Pancreas (tissue), 10 donors: ENCODE results near the gene VASH2. TPM values are rescaled to one million over a fixed set of nuclear protein-coding genes. Genes with fewer than 3 reads are reported as not detected.

Source experiments
- ATAC-seq, 4 donors: fragments of 200-7000 bp; cut with Tn5 transposase; one replicate each; pipeline versions ENCODE4 v1.8.0 to v1.9.1; 2020; ENCODE audit warnings: mild to moderate bottlenecking in 4 of 4, moderate library complexity in 4 of 4
- DNase-seq, 6 donors: peaks; one replicate each; pipeline ENCODE4 v3.0.0-alpha.2; 2020
- FAIRE-seq: peaks from 2 replicates; lab custom pipeline; 2012; peaks lifted over from hg19 to GRCh38; lab: Jason Lieb, UNC
- H3K27ac ChIP-seq, 4 donors: fragments of 200-600 bp; sonication (generic); 1 replicate in 3 of 4; 2 replicates in 1 of 4; pipeline versions ENCODE4 v1.5.0 to v1.8.0; 2020
- H3K27me3 ChIP-seq, 4 donors: fragments of 200-600 bp; one replicate each; pipeline ENCODE4 v1.8.0; 2021
- H3K36me3 ChIP-seq, 3 donors: fragments of 200-600 bp; sonication (generic) in 1 of 3; one replicate each; pipeline versions ENCODE4 v1.5.0 to v1.8.0; 2020 to 2021
- H3K4me1 ChIP-seq, 3 donors: fragments of 200-600 bp; one replicate each; pipeline ENCODE4 v1.8.0; 2021
- H3K4me3 ChIP-seq, 4 donors: fragments of 200-600 bp; sonication (generic) in 2 of 4; one replicate each; pipeline versions ENCODE4 v1.5.0 to v1.8.0; 2020 to 2021
- H3K9me3 ChIP-seq, 4 donors: fragments of 200-600 bp; one replicate each; pipeline ENCODE4 v1.8.0; 2021
- CTCF ChIP-seq, 4 donors: fragments of 200-600 bp; sonication (generic) in 3 of 4; IDR thresholded peaks; one replicate each; pipeline versions ENCODE4 v1.5.0 to v1.8.0; 2021; ENCODE audit warnings: antibody characterized with exemption in 4 of 4
- WGBS, 2 donors: extraction: QIAGEN DNeasy Blood & Tissue Kit; methylation state at CpG; one replicate each; pipeline ENCODE4 v1.1.7; 2013; 5-methylcytosine and 5-hydroxymethylcytosine counted together
- intact Hi-C, 3 donors: fragments of 100-400 bp; cut with DNase I; formaldehyde crosslinking; loops; one replicate each; pipeline versions ENCODE4 v1.11.1 to v1.14.2; 2022
- polyA plus RNA-seq, 2 donors: library from polyadenylated mRNA; stranded (reverse); fragments of 200-250 nt; gene quantifications; one replicate each; pipeline ENCODE4 v1.2.3, GENCODE V29; 2013
- total RNA-seq, 6 donors: library from RNA; stranded (reverse); fragmentation: NEBNext Ultra II Directional in 4 of 6; extraction: Animal tissue kit (Norgen Biotek cat#: 25700) in 4 of 6; gene quantifications; one replicate each; pipeline versions ENCODE4 v1.2.1 to v1.2.4, GENCODE V29; 2021 to 2023
- donor health status: healthy with polysubstance abuse.
- donor health status: DM: no; HTN: no; CAD: no; lungs with moderate emphysema.
- donor health status: DM: no; HTN: no; CAD: no.
- donor health status: control.
- donor health status: control.
- donor health status: Bipolar disorder and iron deficiency.
- donor health status: DM: yes; HTN: yes; CAD: no.
- donor health status: DM: no; HTN: no; CAD: no.
- donor health status: DM: no; HTN: no; CAD: no.
- donor health status: DM: yes; HTN: yes; CAD: no.

The VASH2 gene
- total and polyA plus RNA-seq, 8 donors: 0.15 to 1.9 (median 0.52) TPM; not detected in 1

GRCh38 chr1:212918824-212919223, 31.5 kb upstream of the VASH2 start:
- H3K36me3 ChIP-seq: no peaks in the 10 kb centered on the region
- H3K4me3 ChIP-seq: no peak overlapping the region
- no peaks in the 10 kb centered on the region for H3K9me3 ChIP-seq
- no peaks in the 10 kb centered on the region for H3K4me1 ChIP-seq
- TF ChIP-seq CTCF (IDR thresholded peaks at IDR 0.05): no peak
- H3K27me3 ChIP-seq: no peaks in the 10 kb centered on the region
- no peak for FAIRE-seq
- no peak for ATAC-seq
- H3K27ac ChIP-seq: no peak overlapping the region
- no peak for DNase-seq
- 64 to 68% methylated on average over 2 of the region's 2 CpGs for WGBS, 2 donors
- intact Hi-C loops: no loop called here

GRCh38 chr1:212920246-212920645, 30.1 kb upstream of the VASH2 start:
- Histone ChIP-seq H3K27me3 (no peaks in the 10 kb centered on the region), H3K9me3 (no peaks in the 10 kb centered on the region), H3K36me3 (no peaks in the 10 kb centered on the region), H3K27ac (no peak overlapping the region), H3K4me1 (no peaks in the 10 kb centered on the region), H3K4me3 (no peak overlapping the region)
- WGBS, 2 donors: 56 to 62% methylated on average over 7 of the region's 7 CpGs
- intact Hi-C loops: no loop called here
- ATAC-seq: no peak
- DNase-seq: no peak
- no peak for FAIRE-seq
- TF ChIP-seq CTCF (IDR thresholded peaks at IDR 0.05): no peak

- FAIRE-seq (no peak), DNase-seq (no peak), ATAC-seq (no peak)
- intact Hi-C loops: no loop called here
- Histone ChIP-seq H3K4me3 (no peak overlapping the region), H3K36me3 (no peaks in the 10 kb centered on the region), H3K27me3 (no peaks in the 10 kb centered on the region), H3K4me1 (no peaks in the 10 kb centered on the region), H3K27ac (no peak overlapping the region), H3K9me3 (no peaks in the 10 kb centered on the region)
- WGBS, 2 donors: 49 to 54% methylated on average over 6 of the region's 6 CpGs
- no peak for TF ChIP-seq CTCF (IDR thresholded peaks at IDR 0.05)
These were observed 29.4 kb upstream of the VASH2 start for GRCh38 chr1:212920896-212921295.

- no peak for FAIRE-seq
- no peak for TF ChIP-seq CTCF (IDR thresholded peaks at IDR 0.05)
- Histone ChIP-seq H3K4me1 (no peaks in the 10 kb centered on the region), H3K27me3 (no peaks in the 10 kb centered on the region), H3K9me3 (no peaks in the 10 kb centered on the region), H3K4me3 (no peak overlapping the region), H3K27ac (no peak overlapping the region), H3K36me3 (no peaks in the 10 kb centered on the region)
- 56 to 66% methylated on average over 5 of the region's 5 CpGs for WGBS, 2 donors
- intact Hi-C loops: no loop called here
- ATAC-seq: no peak
- DNase-seq: no peak
These were observed 28.3 kb upstream of the VASH2 start for GRCh38 chr1:212922016-212922415.

- H3K4me3 ChIP-seq: no peak overlapping the region
- no peak for TF ChIP-seq CTCF (IDR thresholded peaks at IDR 0.05)
- ATAC-seq: no peak
These were observed 24.0 kb upstream of the VASH2 start for GRCh38 chr1:212926372-212926771.

More at GRCh38 chr1:212926372-212926771, 24.0 kb upstream of the VASH2 start:
- 74 to 82% methylated on average over 6 of the region's 6 CpGs for WGBS, 2 donors
- DNase-seq (no peak), FAIRE-seq (no peak)
- H3K4me1 ChIP-seq: no peaks in the 10 kb centered on the region
- H3K36me3 ChIP-seq: no peaks in the 10 kb centered on the region
- intact Hi-C loops: no loop called here
- no peaks in the 10 kb centered on the region for H3K9me3 ChIP-seq
- no peaks in the 10 kb centered on the region for H3K27me3 ChIP-seq
- no peak overlapping the region for H3K27ac ChIP-seq
